Measurements from ENCODE around the gene PIH1D1. TPM values are rescaled to one million over a fixed set of nuclear protein-coding genes. Genes with fewer than 3 reads are reported as not detected.

PIH1D1 gene
- polyA plus RNA-seq, 1 donor from 2014 or later = 145 TPM

DNA sequence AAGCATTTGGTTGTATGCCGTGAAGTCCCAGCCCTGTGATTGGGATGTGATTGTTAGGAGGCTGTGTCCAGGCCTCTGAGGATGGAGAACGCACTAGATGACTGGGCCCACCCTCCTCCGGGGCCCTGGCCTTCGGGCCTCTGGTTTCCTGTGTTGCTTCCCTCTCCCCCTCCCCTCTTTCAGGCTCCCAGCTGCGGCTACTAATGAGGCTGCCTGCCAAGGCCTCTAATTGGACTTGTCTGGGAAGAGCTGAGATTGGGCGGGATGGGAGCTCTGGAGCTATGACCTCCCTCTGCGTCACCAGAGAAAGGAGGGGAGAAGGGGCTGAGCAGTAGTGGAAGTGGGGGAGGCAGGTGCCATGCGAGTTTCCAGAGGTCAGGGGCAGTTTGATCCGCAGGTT lies 38.3 kb downstream of the PIH1D1 start:
- H4K20me1 ChIP-seq (ENCODE audit: insufficient read depth) = no peaks in the 10 kb centered on the region

DNA sequence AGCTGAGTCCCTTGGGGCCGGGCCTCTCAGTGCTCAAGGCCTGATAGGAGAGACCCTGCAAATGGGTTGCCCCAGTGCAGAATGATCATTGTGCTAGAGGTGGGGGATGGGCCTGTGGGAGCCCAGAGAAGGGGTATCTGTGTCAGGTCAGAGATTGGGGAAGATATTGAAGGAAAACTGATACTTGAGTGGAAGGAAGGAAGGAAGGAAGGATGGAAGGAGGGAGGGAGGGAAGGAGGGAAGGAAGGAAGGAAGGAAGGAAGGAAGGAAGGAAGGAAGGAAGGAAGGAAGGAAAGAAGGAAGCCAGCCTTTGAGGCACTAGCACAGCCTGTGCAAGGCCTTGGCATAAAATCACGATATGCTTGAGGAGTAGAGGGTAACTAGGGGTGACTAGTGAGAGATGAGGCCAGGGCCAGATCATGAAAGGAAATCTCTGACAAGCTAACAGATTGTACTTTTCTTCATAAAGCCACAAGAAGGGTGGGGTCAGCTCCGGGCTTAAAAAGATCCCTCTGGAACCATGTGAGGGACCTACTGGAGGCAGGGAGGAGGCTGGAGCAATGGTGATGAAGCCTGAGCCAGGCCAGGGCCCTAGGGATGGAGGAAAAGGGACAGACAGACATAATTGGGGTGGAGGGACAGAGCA lies 39.8 kb downstream of the PIH1D1 start:
- Histone ChIP-seq H3K4me3 (ENCODE audit: low read length) (no peak overlapping the region), H3K4me2 (ENCODE audit: low read length) (no peak overlapping the region), H3K9me2 (ENCODE audit: insufficient read depth, low read length) (no peaks in the 10 kb centered on the region), H2AFZ (ENCODE audit: low read depth, low read length) (no peak overlapping the region), H3K36me3 (ENCODE audit: insufficient read depth, low read length) (no peaks in the 10 kb centered on the region), H4K20me1 (ENCODE audit: insufficient read depth) (no peaks in the 10 kb centered on the region), H3K27me3 (ENCODE audit: insufficient read depth, low read depth, low read length) (no peaks in the 10 kb centered on the region), H3K9ac (ENCODE audit: low read length) (no peak overlapping the region), H3K79me2 (replicated peaks; ENCODE audit: insufficient read depth, low read length) (no peaks in the 10 kb centered on the region), H3F3A (ENCODE audit: insufficient read depth, low read length, poor library complexity, severe bottlenecking) (no peaks in the 10 kb centered on the region), H3K9me3 (ENCODE audit: low read length) (no peaks in the 10 kb centered on the region), H3K27ac (ENCODE audit: low read length) (no peak overlapping the region)
- no peak for TF ChIP-seq RAD21 (conservative IDR thresholded peaks at IDR 0.05)
- TF ChIP-seq, protein P1, sequence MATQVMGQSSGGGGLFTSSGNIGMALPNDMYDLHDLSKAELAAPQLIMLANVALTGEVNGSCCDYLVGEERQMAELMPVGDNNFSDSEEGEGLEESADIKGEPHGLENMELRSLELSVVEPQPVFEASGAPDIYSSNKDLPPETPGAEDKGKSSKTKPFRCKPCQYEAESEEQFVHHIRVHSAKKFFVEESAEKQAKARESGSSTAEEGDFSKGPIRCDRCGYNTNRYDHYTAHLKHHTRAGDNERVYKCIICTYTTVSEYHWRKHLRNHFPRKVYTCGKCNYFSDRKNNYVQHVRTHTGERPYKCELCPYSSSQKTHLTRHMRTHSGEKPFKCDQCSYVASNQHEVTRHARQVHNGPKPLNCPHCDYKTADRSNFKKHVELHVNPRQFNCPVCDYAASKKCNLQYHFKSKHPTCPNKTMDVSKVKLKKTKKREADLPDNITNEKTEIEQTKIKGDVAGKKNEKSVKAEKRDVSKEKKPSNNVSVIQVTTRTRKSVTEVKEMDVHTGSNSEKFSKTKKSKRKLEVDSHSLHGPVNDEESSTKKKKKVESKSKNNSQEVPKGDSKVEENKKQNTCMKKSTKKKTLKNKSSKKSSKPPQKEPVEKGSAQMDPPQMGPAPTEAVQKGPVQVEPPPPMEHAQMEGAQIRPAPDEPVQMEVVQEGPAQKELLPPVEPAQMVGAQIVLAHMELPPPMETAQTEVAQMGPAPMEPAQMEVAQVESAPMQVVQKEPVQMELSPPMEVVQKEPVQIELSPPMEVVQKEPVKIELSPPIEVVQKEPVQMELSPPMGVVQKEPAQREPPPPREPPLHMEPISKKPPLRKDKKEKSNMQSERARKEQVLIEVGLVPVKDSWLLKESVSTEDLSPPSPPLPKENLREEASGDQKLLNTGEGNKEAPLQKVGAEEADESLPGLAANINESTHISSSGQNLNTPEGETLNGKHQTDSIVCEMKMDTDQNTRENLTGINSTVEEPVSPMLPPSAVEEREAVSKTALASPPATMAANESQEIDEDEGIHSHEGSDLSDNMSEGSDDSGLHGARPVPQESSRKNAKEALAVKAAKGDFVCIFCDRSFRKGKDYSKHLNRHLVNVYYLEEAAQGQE (IDR thresholded peaks at IDR 0.05; ENCODE audit: borderline replicate concordance) = no peak
- TF ChIP-seq MXI1 (conservative IDR thresholded peaks at IDR 0.05; ENCODE audit: poor library complexity, severe bottlenecking) = no peak
- no peak for TF ChIP-seq TAF1 (IDR thresholded peaks at IDR 0.05; ENCODE audit: low read depth)
- no peak for TF ChIP-seq EP300 (conservative IDR thresholded peaks at IDR 0.05; ENCODE audit: poor library complexity, severe bottlenecking)
- TF ChIP-seq, protein P2, sequence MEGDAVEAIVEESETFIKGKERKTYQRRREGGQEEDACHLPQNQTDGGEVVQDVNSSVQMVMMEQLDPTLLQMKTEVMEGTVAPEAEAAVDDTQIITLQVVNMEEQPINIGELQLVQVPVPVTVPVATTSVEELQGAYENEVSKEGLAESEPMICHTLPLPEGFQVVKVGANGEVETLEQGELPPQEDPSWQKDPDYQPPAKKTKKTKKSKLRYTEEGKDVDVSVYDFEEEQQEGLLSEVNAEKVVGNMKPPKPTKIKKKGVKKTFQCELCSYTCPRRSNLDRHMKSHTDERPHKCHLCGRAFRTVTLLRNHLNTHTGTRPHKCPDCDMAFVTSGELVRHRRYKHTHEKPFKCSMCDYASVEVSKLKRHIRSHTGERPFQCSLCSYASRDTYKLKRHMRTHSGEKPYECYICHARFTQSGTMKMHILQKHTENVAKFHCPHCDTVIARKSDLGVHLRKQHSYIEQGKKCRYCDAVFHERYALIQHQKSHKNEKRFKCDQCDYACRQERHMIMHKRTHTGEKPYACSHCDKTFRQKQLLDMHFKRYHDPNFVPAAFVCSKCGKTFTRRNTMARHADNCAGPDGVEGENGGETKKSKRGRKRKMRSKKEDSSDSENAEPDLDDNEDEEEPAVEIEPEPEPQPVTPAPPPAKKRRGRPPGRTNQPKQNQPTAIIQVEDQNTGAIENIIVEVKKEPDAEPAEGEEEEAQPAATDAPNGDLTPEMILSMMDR (IDR thresholded peaks at IDR 0.05; ENCODE audit: poor library complexity, severe bottlenecking) = no peak
- TF ChIP-seq EZH2 (IDR thresholded peaks at IDR 0.05; ENCODE audit: borderline replicate concordance, insufficient read depth, low read length, poor library complexity, severe bottlenecking) = no peak
- TF ChIP-seq POLR2AphosphoS5 (IDR thresholded peaks at IDR 0.05) = no peak
- no peak for TF ChIP-seq SMC3 (conservative IDR thresholded peaks at IDR 0.05; ENCODE audit: poor library complexity)

More for the DNA sequence above, 38.3 kb downstream of the PIH1D1 start:
- Histone ChIP-seq H3K27ac (ENCODE audit: low read length) (no peak overlapping the region), H3K9ac (ENCODE audit: low read length) (no peak overlapping the region), H3K79me2 (replicated peaks; ENCODE audit: insufficient read depth, low read length) (no peaks in the 10 kb centered on the region), H3K9me2 (ENCODE audit: insufficient read depth, low read length) (no peaks in the 10 kb centered on the region), H3F3A (ENCODE audit: insufficient read depth, low read length, poor library complexity, severe bottlenecking) (no peaks in the 10 kb centered on the region), H3K4me3 (ENCODE audit: low read length) (no peak overlapping the region), H3K27me3 (ENCODE audit: insufficient read depth, low read depth, low read length) (no peaks in the 10 kb centered on the region), H2AFZ (ENCODE audit: low read depth, low read length) (no peak overlapping the region), H3K4me2 (ENCODE audit: low read length) (no peak overlapping the region), H3K9me3 (ENCODE audit: low read length) (no peaks in the 10 kb centered on the region), H3K36me3 (ENCODE audit: insufficient read depth, low read length) (no peaks in the 10 kb centered on the region)
- TF ChIP-seq MXI1 (conservative IDR thresholded peaks at IDR 0.05; ENCODE audit: poor library complexity, severe bottlenecking) = no peak
- TF ChIP-seq EP300 (conservative IDR thresholded peaks at IDR 0.05; ENCODE audit: poor library complexity, severe bottlenecking) = no peak
